ENCODE measurements around the gene GABARAPL2.
A peak's percentile ranks its signal among the peaks of the same experiment; 100 is the strongest.
"Not testable (repeated sequence)": the region's sequence is repeated elsewhere in the genome, so short reads cannot be mapped to it uniquely, and the experiment has no call there.

Gene GABARAPL2

DNA sequence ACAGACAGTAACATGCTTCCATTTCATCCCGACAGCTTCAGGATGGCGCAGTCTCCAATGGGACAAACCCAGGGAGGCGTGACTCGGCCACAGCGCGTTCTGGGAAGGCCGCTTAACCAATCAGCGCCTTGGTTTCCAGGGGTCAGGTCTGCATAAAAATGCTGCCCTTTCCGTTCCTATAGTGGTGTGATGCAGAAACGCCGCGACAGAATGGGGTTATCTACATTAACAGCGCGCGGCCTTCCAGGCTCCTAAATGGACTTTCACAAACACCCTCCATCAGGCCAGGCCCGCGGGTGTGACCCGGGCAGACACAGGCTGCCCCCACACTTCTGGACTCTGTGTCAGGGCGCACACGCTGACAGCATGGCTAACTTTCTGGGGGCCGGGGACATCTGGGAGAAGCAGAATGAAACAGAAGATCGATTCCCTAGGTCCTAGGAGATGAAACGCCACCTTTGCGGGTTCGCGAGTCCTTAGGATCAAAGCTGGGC is 10.9 kb upstream of the GABARAPL2 start:
- peak; percentile 19 for DNase-seq

- peak; percentile 70 for DNase-seq
Measured at GRCh38 chr16:75555707-75556430, 10.3 kb upstream of the GABARAPL2 start, which contains the start of gene TMEM231. TMEM231 (minus strand) TSS chr16:75556252; CDS start chr16:75556209, 43 bp downstream.

DNA sequence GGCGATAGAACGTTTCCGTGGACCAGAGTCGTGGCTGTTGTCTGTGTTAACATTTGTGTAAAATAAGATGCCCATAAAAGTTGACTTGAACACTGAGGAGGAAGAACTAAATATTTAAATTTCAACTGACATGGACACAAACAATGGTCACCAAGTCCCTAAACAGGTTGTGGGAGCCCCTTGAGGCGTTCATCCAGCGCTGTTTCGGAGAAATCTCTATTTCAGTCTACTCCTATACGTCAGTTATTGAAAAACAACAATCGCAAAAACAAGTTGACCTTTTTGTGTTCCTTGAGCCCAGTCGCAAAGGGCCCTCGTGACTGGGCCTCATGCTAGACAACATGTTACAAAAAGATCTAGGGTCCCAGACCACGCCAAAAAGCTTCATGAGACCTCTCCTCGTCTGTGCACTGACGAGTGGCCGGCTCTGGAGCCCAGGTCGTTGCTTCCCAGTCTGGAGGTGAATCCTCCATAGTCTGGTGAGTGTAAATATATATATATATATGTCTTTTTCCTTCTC is 9.7 kb upstream of the GABARAPL2 start:
- no peak for DNase-seq

GRCh38 chr16:75558846-75559401 is 7.3 kb upstream of the GABARAPL2 start:
- DNase-seq, result no peak

DNA sequence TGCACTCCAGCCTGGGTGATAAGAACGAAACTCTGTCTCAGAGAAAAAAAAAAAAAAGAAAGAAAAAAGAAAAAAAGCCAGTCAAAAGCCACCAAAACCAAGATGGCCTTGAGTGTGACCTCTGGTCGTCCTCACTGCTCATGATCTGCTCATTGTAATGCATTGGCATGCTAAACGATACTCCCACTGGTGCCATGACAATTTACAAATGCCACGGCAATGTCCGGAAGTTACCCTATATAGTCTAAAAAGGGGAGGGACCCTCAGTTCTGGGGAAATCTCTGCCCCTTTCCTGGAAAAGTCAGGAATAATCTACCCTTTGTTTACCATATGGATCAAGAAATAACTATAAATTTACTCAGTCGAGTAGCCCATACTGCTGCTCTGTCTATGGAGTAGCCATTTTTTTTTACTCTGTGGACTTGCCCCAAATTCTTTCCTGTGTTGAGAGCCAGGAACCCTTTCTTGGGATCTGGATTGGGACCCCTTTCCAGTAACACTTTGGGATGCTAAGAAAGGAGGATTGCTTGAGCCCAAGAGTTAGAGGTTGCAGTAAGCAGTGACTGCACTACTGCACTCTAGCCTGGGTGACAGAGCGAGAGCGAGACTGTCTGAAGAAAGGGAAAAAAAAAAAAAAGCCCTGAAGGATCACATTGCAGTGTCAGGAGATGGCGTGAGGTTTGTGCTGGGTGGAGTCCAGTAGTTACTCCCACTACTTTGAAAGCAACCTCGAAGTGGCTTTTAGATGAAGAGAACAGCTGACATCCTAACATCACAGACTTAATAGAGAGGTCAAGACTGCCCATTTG is 6.4 kb upstream of the GABARAPL2 start:
- DNase-seq, result no peak

- no peak for DNase-seq
Measured at GRCh38 chr16:75565640-75566039, 539 bp upstream of the GABARAPL2 start.

GRCh38 chr16:75566758-75567255 is 628 bp downstream of the GABARAPL2 start:
- no peak for DNase-seq

DNA sequence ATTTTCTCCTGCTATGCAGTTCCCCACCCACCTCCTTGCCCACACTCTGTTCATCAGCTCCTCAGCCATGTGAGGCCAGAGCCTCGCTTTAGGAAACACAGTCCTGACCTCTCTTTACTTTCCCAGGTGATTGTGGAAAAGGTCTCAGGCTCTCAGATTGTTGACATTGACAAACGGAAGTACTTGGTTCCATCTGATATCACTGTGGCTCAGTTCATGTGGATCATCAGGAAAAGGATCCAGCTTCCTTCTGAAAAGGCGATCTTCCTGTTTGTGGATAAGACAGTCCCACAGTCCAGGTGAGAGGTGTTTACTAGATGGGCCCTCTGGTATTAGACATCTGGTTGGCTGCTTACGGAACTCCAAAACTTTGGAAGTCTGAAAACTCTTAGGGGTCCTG is 1.7 kb downstream of the GABARAPL2 start:
- no peak for DNase-seq

- no peak for DNase-seq
Measured at GRCh38 chr16:75570396-75571065, 4.4 kb downstream of the GABARAPL2 start.

GRCh38 chr16:75572864-75573542 is 6.8 kb downstream of the GABARAPL2 start:
- DNase-seq, result no peak

DNA sequence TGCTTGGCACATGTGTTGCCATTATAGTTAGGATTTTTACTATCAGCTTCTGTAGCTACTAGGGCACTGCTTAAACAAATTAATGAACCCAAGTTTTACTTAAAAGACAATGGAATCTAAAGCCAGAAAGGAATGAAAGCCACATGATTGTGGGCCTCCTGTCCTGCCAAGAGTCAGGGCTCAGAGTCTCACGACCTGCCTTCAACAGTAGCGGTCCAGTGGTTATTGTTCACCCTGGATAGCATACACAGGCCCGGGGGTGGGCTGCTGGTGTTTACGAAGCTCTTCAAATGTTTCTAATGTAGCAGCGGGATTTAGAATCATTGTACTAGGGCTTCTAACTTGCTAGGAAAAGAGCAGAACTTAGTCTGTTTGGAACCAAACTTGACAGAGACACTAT is 7.8 kb downstream of the GABARAPL2 start:
- DNase-seq, result no peak

- no peak for DNase-seq
Measured at GRCh38 chr16:75575958-75576357, 9.8 kb downstream of the GABARAPL2 start.

GRCh38 chr16:75576384-75576811 is 10.2 kb downstream of the GABARAPL2 start:
- no peak for DNase-seq

DNA sequence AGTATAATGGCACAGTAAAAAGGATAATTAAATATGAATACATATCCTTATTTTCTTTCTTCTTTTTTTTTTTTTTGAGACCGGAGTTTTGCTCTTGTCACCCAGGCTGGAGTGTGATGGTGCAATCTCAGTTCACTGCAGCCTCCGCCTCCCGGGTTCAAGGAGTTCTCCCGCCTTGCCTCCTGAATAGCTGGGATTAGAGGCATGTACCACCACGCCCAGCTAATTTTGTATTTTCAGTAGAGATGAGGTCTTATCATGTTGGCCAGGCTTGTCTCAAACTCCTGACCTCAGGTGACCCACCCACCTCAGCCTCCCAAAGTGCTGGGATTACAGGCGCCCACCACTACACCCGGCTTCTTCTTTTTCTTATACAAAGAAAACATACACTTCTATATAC is 12.0 kb downstream of the GABARAPL2 start:
- no peak for DNase-seq

- DNase-seq, result no peak
Measured at GRCh38 chr16:75578725-75579124, 12.5 kb downstream of the GABARAPL2 start.

GRCh38 chr16:75579281-75579834 is 13.2 kb downstream of the GABARAPL2 start:
- no peak for DNase-seq

DNA sequence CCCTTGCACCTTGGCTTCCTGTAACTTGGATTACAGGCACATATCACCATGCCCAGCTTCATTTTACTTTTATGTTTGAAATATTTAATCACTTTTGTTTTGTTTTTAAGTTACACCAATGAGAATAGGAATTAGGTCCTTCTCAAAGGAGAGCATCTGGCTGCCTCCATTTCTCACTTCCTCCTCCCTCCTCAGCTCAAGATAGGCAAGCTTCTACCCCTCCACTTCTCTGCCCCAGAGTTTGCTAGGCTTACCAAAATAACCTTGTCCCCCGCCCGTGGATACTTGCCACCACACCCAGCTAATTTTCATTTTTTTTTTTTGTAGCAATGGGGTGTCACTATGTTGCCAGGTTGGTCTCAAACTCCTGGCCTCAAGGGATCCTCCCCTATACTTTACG is 17.9 kb downstream of the GABARAPL2 start:
- no peak for DNase-seq

- no peak for DNase-seq
Measured at GRCh38 chr16:75588716-75589115, 22.5 kb downstream of the GABARAPL2 start.

GRCh38 chr16:75589306-75589705 is 23.1 kb downstream of the GABARAPL2 start:
- no peak for DNase-seq

DNA sequence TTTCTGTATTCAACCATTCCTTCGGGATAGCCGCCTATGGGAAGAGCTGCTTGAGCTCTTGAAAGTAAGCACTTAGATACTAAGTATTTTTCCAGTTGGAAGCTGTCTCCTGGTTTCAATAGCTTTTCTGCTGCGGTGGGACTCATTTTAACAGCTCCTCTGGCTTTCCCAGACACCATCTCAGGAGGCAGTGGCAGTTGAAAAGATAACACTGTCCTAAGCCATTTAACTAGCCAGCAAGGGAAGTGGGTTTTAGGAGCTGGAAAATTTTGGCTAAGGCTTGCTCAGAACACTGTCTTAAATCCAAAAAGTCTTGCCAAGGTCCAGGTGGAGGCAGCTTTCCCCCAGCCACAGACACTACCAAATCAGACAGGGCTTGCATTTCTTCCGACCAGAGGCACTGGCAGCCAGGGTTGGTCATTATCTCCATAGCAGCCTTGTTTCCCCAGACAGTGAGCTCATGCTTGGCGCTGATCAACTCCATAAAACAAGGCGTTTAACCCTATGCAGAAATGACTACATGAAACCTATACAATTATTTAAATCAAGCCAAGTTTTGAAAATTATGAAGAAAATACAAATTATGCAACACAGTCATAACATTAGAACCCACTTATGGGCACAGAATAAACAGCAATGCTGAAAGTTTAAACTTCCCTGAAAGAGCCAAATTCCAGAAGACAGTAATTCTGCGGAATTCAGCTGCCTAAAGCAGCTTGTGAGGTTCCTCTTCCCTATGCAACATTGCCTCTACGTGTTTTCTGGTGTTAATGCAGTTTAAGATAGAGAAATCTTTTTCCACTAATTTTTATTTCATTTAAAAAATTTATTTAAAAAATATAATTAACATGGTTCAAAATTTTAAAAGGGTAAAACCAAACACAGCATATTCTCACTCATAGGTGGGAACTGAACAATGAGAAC is 25.0 kb downstream of the GABARAPL2 start:
- DNase-seq, result no peak

DNA sequence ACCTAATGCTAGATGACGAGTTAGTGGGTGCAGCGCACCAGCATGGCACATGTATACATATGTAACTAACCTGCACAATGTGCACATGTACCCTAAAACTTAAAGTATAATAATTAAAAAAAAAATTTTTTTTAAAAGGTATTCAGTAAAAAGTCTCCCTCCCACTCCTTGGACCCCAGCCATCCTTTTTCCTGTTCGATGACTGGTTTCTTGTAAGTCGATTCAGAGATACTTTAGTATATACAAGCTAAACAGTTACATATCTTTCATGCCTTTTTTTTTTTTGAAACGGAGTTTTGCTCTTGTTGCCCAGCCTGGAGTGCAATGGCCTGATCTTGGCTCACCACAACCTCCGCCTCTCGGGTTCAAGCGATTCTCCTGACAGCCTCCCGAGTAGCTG is 25.7 kb downstream of the GABARAPL2 start:
- not testable (repeated sequence) for DNase-seq

Measured in DMS79 (cell line).